GM12878 (cell line): ENCODE measurements around the gene TICRR. TPM values are rescaled to one million over a fixed set of nuclear protein-coding genes. Genes with fewer than 3 reads are reported as not detected.

Source experiments
- ATAC-seq: fragments of 200-7000 bp; cut with Tn5 transposase; 3 replicates; pipeline ENCODE4 v1.9.1; 2020; ENCODE audit warnings: mild to moderate bottlenecking, moderate library complexity
- BruUV-seq: library from RNA; stranded (reverse); fragments of 400-500 nt; replicated peaks from 2 replicates; lab custom pipeline; 2021; lab: Mats Ljungman, UMichigan
- CTCF ChIA-PET: fragments of 300-600 bp; sonication (Branson Sonifier 250); formaldehyde crosslinking; extraction: SDS; loops from one replicate; lab custom pipeline; 2021; ENCODE audit warnings: inconsistent platforms; lab: Yijun Ruan, JAX
- POLR2A ChIA-PET: fragments of 350-600 bp; formaldehyde crosslinking; extraction: SDS; loops from one replicate; lab custom pipeline; 2021; ENCODE audit warnings: inconsistent platforms; lab: Charles Lee
- RAD21 ChIA-PET: fragments of 300-600 bp; sonication (Branson Sonifier 250); formaldehyde crosslinking; loops from one replicate; lab custom pipeline; 2023; ENCODE audit warnings: antibody characterized with exemption; ENCODE audit not compliant: unreplicated experiment; lab: Charles Lee
- SMC1A ChIA-PET: fragments of 300-600 bp; sonication (Branson Sonifier 250); formaldehyde crosslinking; loops from one replicate; lab custom pipeline; 2023; ENCODE audit not compliant: unreplicated experiment, uncharacterized antibody; lab: Charles Lee
- DNase-seq: peaks from one replicate; pipeline ENCODE4 v3.0.0-alpha.2; 2011; ENCODE audit warnings: low read depth, low spot score
- FAIRE-seq: peaks from 3 replicates; lab custom pipeline; 2011; peaks lifted over from hg19 to GRCh38; lab: Jason Lieb, UNC
- H2AFZ ChIP-seq: 2 replicates; pipeline ENCODE4 v1.6.0; 2011; ENCODE audit warnings: low read depth, low read length, control low read depth; ENCODE audit not compliant: control insufficient read depth
- H3K27ac ChIP-seq: 2 replicates; pipeline ENCODE4 v1.5.1; 2011; ENCODE audit warnings: control low read depth; ENCODE audit not compliant: control insufficient read depth, insufficient read depth
- H3K27me3 ChIP-seq, 2 experiments: replicated peaks in 1 of 2; 2 replicates each; pipeline versions ENCODE4 v1.6.0 to v1.6.1; 2011; ENCODE audit warnings: low read length in 1 of 2; ENCODE audit not compliant: control insufficient read depth in 2 of 2, insufficient read depth in 2 of 2
- H3K36me3 ChIP-seq, 2 experiments: 2 replicates each; pipeline ENCODE4 v1.5.1; 2011; ENCODE audit warnings: low read length in 1 of 2; ENCODE audit not compliant: control insufficient read depth in 2 of 2, insufficient read depth in 2 of 2
- H3K4me1 ChIP-seq: 2 replicates; pipeline ENCODE4 v1.6.1; 2011; ENCODE audit warnings: mild to moderate bottlenecking, low read length, moderate library complexity, mixed read lengths; ENCODE audit not compliant: control insufficient read depth, insufficient read depth
- H3K4me2 ChIP-seq: 2 replicates; pipeline ENCODE4 v1.6.0; 2011; ENCODE audit warnings: control low read depth; ENCODE audit not compliant: control insufficient read depth, insufficient read depth
- H3K4me3 ChIP-seq: fragments of 200-600 bp; sonication (generic); 2 replicates; pipeline ENCODE4 v1.5.1; 2016
- H3K79me2 ChIP-seq: 2 replicates; pipeline ENCODE4 v1.6.0; 2011; ENCODE audit warnings: low read length; ENCODE audit not compliant: control insufficient read depth, insufficient read depth
- H3K9ac ChIP-seq: 2 replicates; pipeline ENCODE4 v1.8.0; 2011; ENCODE audit warnings: low read length, control low read depth, mixed read lengths; ENCODE audit not compliant: control insufficient read depth, insufficient read depth
- H3K9me3 ChIP-seq: replicated peaks from 3 replicates; pipeline ENCODE4 v1.5.1; 2011; ENCODE audit warnings: mild to moderate bottlenecking, low read length; ENCODE audit not compliant: control insufficient read depth, insufficient read depth
- H4K20me1 ChIP-seq: 2 replicates; pipeline ENCODE4 v1.6.0; 2011; ENCODE audit not compliant: control insufficient read depth, insufficient read depth
- BCL11A ChIP-seq: IDR thresholded peaks from 2 replicates; pipeline ENCODE4 v1.6.1; 2011; ENCODE audit warnings: low read depth, low read length
- BRCA1 ChIP-seq: IDR thresholded peaks from 2 replicates; pipeline ENCODE4 v1.6.1; 2011; ENCODE audit warnings: low read depth, low read length, improper control_type of control experiment
- CBFB ChIP-seq: IDR thresholded peaks from 2 replicates; pipeline ENCODE4 v1.6.1; 2016; ENCODE audit warnings: antibody characterized with exemption, low read depth
- CBX3 ChIP-seq: fragments of 200-600 bp; sonication (generic); IDR thresholded peaks from 2 replicates; pipeline ENCODE4 v1.6.1; 2016; ENCODE audit warnings: low read depth, borderline replicate concordance
- E2F8 ChIP-seq: fragments of 450-650 bp; IDR thresholded peaks from 2 replicates; pipeline ENCODE4 v1.6.1; 2018; ENCODE audit warnings: mild to moderate bottlenecking, low read depth, moderate library complexity; ENCODE audit not compliant: partially characterized antibody
- GABPA ChIP-seq: IDR thresholded peaks from 2 replicates; pipeline ENCODE4 v1.6.1; 2014; ENCODE audit warnings: antibody characterized with exemption, low read depth, mild to moderate bottlenecking, inconsistent platforms
- HSF1 ChIP-seq: fragments of 150-350 bp; IDR thresholded peaks from 2 replicates; pipeline ENCODE4 v1.6.1; 2014; ENCODE audit warnings: mild to moderate bottlenecking, low read depth, low read length
- MEF2A ChIP-seq: IDR thresholded peaks from 2 replicates; pipeline ENCODE4 v1.6.1; 2011; ENCODE audit warnings: low read depth, mild to moderate bottlenecking, low read length, moderate library complexity; ENCODE audit not compliant: insufficient read depth
- MEF2B ChIP-seq: fragments of 450-650 bp; IDR thresholded peaks from 2 replicates; pipeline ENCODE4 v1.6.1; 2018; ENCODE audit warnings: mild to moderate bottlenecking, moderate library complexity; ENCODE audit not compliant: partially characterized antibody, poor library complexity, severe bottlenecking
- PKNOX1 ChIP-seq: fragments of 450-650 bp; IDR thresholded peaks from 2 replicates; pipeline ENCODE4 v1.6.1; 2016; ENCODE audit warnings: mild to moderate bottlenecking
- TARDBP ChIP-seq: IDR thresholded peaks from 2 replicates; pipeline ENCODE4 v1.6.1; 2016; ENCODE audit warnings: borderline replicate concordance
- YBX1 ChIP-seq: fragments of 450-650 bp; IDR thresholded peaks from 2 replicates; pipeline ENCODE4 v1.6.1; 2016; ENCODE audit warnings: antibody characterized with exemption
- ZNF274 ChIP-seq: IDR thresholded peaks from one replicate; pipeline ENCODE4 v1.8.0; 2011; ENCODE audit not compliant: insufficient read length, insufficient read depth
- ZNF622 ChIP-seq: fragments of 450-650 bp; IDR thresholded peaks from 2 replicates; pipeline ENCODE4 v1.6.1; 2017; ENCODE audit warnings: mild to moderate bottlenecking, inconsistent platforms
- WGBS: methylation state at CpG from one replicate; pipeline ENCODE4 v1.1.6; 2016; ENCODE audit warnings: low lambda C conversion rate; ENCODE audit not compliant: insufficient replicate concordance, insufficient coverage; ENCODE audit errors: missing lambda C conversion rate; 5-methylcytosine and 5-hydroxymethylcytosine counted together
- in situ Hi-C: fragments of 300-500 bp; cut with MboI; formaldehyde crosslinking; loops from 9 replicates; pipeline ENCODE4 v1.14.3; 2018; ENCODE audit warnings: mixed read lengths
- intact Hi-C: fragments of 100-400 bp; cut with micrococcal nuclease; formaldehyde crosslinking; loops from one replicate; pipeline ENCODE4 v1.14.2; 2022; ENCODE audit not compliant: unreplicated experiment
- polyA plus RNA-seq, 11 experiments: library from polyadenylated mRNA; depleted of rRNA in 4 of 11; unstranded in 6 of 11; stranded (reverse) in 5 of 11; fragments of >200 nt; fragmentation: Nextera tagmentation in 4 of 11; fragmentation: Illumina TruSeq in 1 of 11; extraction: Ambion mirVana in 4 of 11; extraction: Trizol in 1 of 11; gene quantifications; 1 replicate in 1 of 11; 2 replicates in 10 of 11; pipeline versions ENCODE4 v1.2.1 to v1.2.3, GENCODE V29; 2011 to 2016; ENCODE audit warnings: inconsistent platforms in 2 of 11, missing spikeins in 2 of 11, low read depth in 1 of 11
- total RNA-seq, 4 experiments: library from RNA; depleted of rRNA in 3 of 4; stranded (reverse); fragments of >200 nt in 3 of 4; fragmentation: Illumina TruSeq in 1 of 4; extraction: Trizol in 1 of 4; gene quantifications; 2 replicates each; pipeline versions ENCODE4 v1.2.1 to v1.2.3, GENCODE V29; 2013 to 2021
- TF ChIP-seq, protein P1 (sequence below): fragments of 450-650 bp; IDR thresholded peaks from 2 replicates; pipeline ENCODE4 v1.6.1; 2018; ENCODE audit warnings: borderline replicate concordance, mild to moderate bottlenecking; ENCODE audit not compliant: partially characterized antibody

The TICRR gene
- total and polyA plus RNA-seq, 10 of the 15 experiments (the other 5 are each of a cell fraction or from before 2014, with no cell fraction given), result 0.58 to 21.5 (median 11.5) TPM

GRCh38 chr15:89625716-89626115 is 50.4 kb downstream of the TICRR start:
- FAIRE-seq, result no peak
- H3K4me1 ChIP-seq, result no peaks in the 10 kb centered on the region
- in situ Hi-C loops, result no loop called here
- no peak overlapping the region for H2AFZ ChIP-seq
- RAD21 ChIA-PET, result no interaction called here
- H3K27ac ChIP-seq, result no peak overlapping the region
- H3K4me3 ChIP-seq, result no peak overlapping the region
- no peaks in the 10 kb centered on the region for H4K20me1 ChIP-seq
- no peak for DNase-seq
- H3K79me2 ChIP-seq, result no peaks in the 10 kb centered on the region
- SMC1A ChIA-PET, result no interaction called here
- no TSS peak for BruUV-seq
- no peaks in the 10 kb centered on the region for H3K9me3 ChIP-seq
- H3K36me3 ChIP-seq, result peaks cover 18 to 48% of the 10 kb centered on the region in 2 experiments
- no peak for ATAC-seq
- H3K4me2 ChIP-seq, result no peak overlapping the region
- POLR2A ChIA-PET, result interaction anchor here (0.8 kb wide), 1 partner anchor 15 kb away, joined by 3 read pairs; no protein-coding TSS in a partner anchor
- intact Hi-C loops, result no loop called here
- WGBS, result 98% methylated on average over 9 of the region's 9 CpGs
- CTCF ChIA-PET, result no interaction called here
- TF ChIP-seq PKNOX1 (no peak), CBX3 (no peak), MEF2B (no peak), GABPA (no peak), ZNF274 (no peak), BRCA1 (no peak), E2F8 (no peak), BCL11A (no peak), TARDBP (no peak), CBFB (no peak), ZNF622 (no peak), HSF1 (no peak), YBX1 (no peak), MEF2A (no peak)
- TF ChIP-seq, protein P1, sequence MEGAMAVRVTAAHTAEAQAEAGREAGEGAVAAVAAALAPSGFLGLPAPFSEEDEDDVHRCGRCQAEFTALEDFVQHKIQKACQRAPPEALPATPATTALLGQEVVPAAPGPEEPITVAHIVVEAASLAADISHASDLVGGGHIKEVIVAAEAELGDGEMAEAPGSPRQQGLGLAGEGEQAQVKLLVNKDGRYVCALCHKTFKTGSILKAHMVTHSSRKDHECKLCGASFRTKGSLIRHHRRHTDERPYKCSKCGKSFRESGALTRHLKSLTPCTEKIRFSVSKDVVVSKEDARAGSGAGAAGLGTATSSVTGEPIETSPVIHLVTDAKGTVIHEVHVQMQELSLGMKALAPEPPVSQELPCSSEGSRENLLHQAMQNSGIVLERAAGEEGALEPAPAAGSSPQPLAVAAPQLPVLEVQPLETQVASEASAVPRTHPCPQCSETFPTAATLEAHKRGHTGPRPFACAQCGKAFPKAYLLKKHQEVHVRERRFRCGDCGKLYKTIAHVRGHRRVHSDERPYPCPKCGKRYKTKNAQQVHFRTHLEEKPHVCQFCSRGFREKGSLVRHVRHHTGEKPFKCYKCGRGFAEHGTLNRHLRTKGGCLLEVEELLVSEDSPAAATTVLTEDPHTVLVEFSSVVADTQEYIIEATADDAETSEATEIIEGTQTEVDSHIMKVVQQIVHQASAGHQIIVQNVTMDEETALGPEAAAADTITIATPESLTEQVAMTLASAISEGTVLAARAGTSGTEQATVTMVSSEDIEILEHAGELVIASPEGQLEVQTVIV, result no peak
- H3K9ac ChIP-seq, result no peak overlapping the region
- H3K27me3 ChIP-seq, result no peaks in the 10 kb centered on the region
